ENCODE data around the gene PGRMC2. TPM values are rescaled to one million over a fixed set of nuclear protein-coding genes. Genes with fewer than 3 reads are reported as not detected.

Gene PGRMC2
- polyA plus RNA-seq, 2 of the 4 experiments (the other 2 are of a cell fraction), result 48.1 to 124 TPM

- ATAC-seq (peak in 1 of 2 experiments; percentile 92; a peak in 4 of 6 replicates), DNase-seq (ENCODE audit: low read depth in 1 of 2, low spot score in 1 of 2) (peak; percentile 3 to 46), FAIRE-seq (no peak)
- ChIA-PET POLR2A (no interaction called here), CTCF (interaction anchor here (0.8 kb wide), 1 partner anchor 24 kb away, joined by 3 read pairs; no protein-coding TSS in a partner anchor)
- 43% methylated on average over 6 of the region's 6 CpGs for WGBS (ENCODE audit: missing lambda C conversion rate)
- no peaks in the 10 kb centered on the region for H3K9me3 ChIP-seq
- H3K4me3 ChIP-seq, result no peak overlapping the region
- H3K4me1 ChIP-seq, result peaks cover 20% of the 10 kb centered on the region
- H3K4me2 ChIP-seq, result peak overlapping the region; percentile 43; the same call in 2 of the 3 replicates
- TF ChIP-seq SMC3 (IDR thresholded peaks at IDR 0.05) (peak; percentile 34; the same call in 2 of the 3 replicates), FOSB (CRISPR knock-in tag; IDR thresholded peaks at IDR 0.05) (no peak), RAD21 (conservative IDR thresholded peaks at IDR 0.05 in 1 of 2, IDR thresholded peaks at IDR 0.05 in 1 of 2) (peak; percentile 41 to 49)
- TF ChIP-seq, protein P1, sequence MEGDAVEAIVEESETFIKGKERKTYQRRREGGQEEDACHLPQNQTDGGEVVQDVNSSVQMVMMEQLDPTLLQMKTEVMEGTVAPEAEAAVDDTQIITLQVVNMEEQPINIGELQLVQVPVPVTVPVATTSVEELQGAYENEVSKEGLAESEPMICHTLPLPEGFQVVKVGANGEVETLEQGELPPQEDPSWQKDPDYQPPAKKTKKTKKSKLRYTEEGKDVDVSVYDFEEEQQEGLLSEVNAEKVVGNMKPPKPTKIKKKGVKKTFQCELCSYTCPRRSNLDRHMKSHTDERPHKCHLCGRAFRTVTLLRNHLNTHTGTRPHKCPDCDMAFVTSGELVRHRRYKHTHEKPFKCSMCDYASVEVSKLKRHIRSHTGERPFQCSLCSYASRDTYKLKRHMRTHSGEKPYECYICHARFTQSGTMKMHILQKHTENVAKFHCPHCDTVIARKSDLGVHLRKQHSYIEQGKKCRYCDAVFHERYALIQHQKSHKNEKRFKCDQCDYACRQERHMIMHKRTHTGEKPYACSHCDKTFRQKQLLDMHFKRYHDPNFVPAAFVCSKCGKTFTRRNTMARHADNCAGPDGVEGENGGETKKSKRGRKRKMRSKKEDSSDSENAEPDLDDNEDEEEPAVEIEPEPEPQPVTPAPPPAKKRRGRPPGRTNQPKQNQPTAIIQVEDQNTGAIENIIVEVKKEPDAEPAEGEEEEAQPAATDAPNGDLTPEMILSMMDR (IDR thresholded peaks at IDR 0.05), result peak; percentile 17; the same call in 1 of the 3 replicates
- H3K27ac ChIP-seq, result peak overlapping the region; percentile 46 to 74; a peak in 4 of 6 replicates
These were observed 22.7 kb upstream of the PGRMC2 start for GRCh38 chr4:128310266-128310697.

- Histone ChIP-seq H3K9me3 (no peaks in the 10 kb centered on the region), H3K4me3 (no peak overlapping the region), H3K4me2 (no peak overlapping the region; the same call in 2 of the 3 replicates), H3K27ac (peak overlapping the region in 1 of 2 experiments; percentile 74; a peak in 3 of 6 replicates), H3K4me1 (peaks cover 16% of the 10 kb centered on the region)
- POLR2A ChIA-PET, result no interaction called here
- ATAC-seq (no peak), DNase-seq (ENCODE audit: low read depth in 1 of 2, low spot score in 1 of 2) (no peak), FAIRE-seq (no peak)
- CTCF ChIA-PET, result interaction anchor here (0.8 kb wide), 1 partner anchor 25 kb away, joined by 3 read pairs; no protein-coding TSS in a partner anchor
- TF ChIP-seq MAFK (IDR thresholded peaks at IDR 0.05; ENCODE audit: partially characterized antibody) (peak; percentile 6), TP53 (CRISPR knock-in tag; IDR thresholded peaks at IDR 0.05) (no peak)
These were observed 22.0 kb upstream of the PGRMC2 start for GRCh38 chr4:128309585-128309984.

- CTCF ChIA-PET, result interaction anchor here (1.2 kb wide), 1 partner anchor 13 kb away, joined by 7 read pairs; no protein-coding TSS in a partner anchor
- 80% methylated on average over 2 of the region's 2 CpGs for WGBS (ENCODE audit: missing lambda C conversion rate)
- H3K4me3 ChIP-seq, result no peak overlapping the region
- peaks cover 14% of the 10 kb centered on the region for H3K4me1 ChIP-seq
- DNase-seq (ENCODE audit: low read depth in 1 of 2, low spot score in 1 of 2) (no peak), ATAC-seq (no peak), FAIRE-seq (no peak)
- H3K27ac ChIP-seq, result no peak overlapping the region
- TF ChIP-seq BHLHE40 (IDR thresholded peaks at IDR 0.05; ENCODE audit: low read depth, low read length) (no peak), RARB (CRISPR knock-in tag; IDR thresholded peaks at IDR 0.05) (no peak), EP300 (IDR thresholded peaks at IDR 0.05) (no peak), TFCP2L1 (CRISPR knock-in tag; IDR thresholded peaks at IDR 0.05) (no peak), CHD2 (IDR thresholded peaks at IDR 0.05; ENCODE audit: low read length, partially characterized antibody) (no peak), FOSB (CRISPR knock-in tag; IDR thresholded peaks at IDR 0.05) (no peak), HDAC2 (IDR thresholded peaks at IDR 0.05) (no peak), HOXA7 (CRISPR knock-in tag; IDR thresholded peaks at IDR 0.05) (no peak), REST (IDR thresholded peaks at IDR 0.05) (no peak), HOXB5 (CRISPR knock-in tag; IDR thresholded peaks at IDR 0.05) (no peak), NPAS2 (CRISPR knock-in tag; IDR thresholded peaks at IDR 0.05; ENCODE audit: borderline replicate concordance) (no peak), HOXB13 (CRISPR knock-in tag; IDR thresholded peaks at IDR 0.05; ENCODE audit: low read depth) (no peak), FOSL2 (IDR thresholded peaks at IDR 0.05) (no peak), FOSL2 (CRISPR knock-in tag; IDR thresholded peaks at IDR 0.05) (no peak), TP53 (CRISPR knock-in tag; IDR thresholded peaks at IDR 0.05) (no peak)
- TF ChIP-seq, protein P2, sequence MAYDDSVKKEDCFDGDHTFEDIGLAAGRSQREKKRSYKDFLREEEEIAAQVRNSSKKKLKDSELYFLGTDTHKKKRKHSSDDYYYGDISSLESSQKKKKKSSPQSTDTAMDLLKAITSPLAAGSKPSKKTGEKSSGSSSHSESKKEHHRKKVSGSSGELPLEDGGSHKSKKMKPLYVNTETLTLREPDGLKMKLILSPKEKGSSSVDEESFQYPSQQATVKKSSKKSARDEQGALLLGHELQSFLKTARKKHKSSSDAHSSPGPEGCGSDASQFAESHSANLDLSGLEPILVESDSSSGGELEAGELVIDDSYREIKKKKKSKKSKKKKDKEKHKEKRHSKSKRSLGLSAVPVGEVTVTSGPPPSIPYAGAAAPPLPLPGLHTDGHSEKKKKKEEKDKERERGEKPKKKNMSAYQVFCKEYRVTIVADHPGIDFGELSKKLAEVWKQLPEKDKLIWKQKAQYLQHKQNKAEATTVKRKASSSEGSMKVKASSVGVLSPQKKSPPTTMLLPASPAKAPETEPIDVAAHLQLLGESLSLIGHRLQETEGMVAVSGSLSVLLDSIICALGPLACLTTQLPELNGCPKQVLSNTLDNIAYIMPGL (CRISPR knock-in tag; IDR thresholded peaks at IDR 0.05; ENCODE audit: borderline replicate concordance), result no peak
- TF ChIP-seq, protein P3, sequence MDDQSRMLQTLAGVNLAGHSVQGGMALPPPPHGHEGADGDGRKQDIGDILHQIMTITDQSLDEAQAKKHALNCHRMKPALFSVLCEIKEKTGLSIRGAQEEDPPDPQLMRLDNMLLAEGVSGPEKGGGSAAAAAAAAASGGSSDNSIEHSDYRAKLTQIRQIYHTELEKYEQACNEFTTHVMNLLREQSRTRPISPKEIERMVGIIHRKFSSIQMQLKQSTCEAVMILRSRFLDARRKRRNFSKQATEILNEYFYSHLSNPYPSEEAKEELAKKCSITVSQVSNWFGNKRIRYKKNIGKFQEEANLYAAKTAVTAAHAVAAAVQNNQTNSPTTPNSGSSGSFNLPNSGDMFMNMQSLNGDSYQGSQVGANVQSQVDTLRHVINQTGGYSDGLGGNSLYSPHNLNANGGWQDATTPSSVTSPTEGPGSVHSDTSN (IDR thresholded peaks at IDR 0.05), result no peak
- POLR2A ChIA-PET, result no interaction called here
- H3K9me3 ChIP-seq, result no peaks in the 10 kb centered on the region
- H3K4me2 ChIP-seq, result no peak overlapping the region
These were observed 21.4 kb upstream of the PGRMC2 start for GRCh38 chr4:128308986-128309385.
